Measurements from ENCODE around the gene FABP6.

DNA sequence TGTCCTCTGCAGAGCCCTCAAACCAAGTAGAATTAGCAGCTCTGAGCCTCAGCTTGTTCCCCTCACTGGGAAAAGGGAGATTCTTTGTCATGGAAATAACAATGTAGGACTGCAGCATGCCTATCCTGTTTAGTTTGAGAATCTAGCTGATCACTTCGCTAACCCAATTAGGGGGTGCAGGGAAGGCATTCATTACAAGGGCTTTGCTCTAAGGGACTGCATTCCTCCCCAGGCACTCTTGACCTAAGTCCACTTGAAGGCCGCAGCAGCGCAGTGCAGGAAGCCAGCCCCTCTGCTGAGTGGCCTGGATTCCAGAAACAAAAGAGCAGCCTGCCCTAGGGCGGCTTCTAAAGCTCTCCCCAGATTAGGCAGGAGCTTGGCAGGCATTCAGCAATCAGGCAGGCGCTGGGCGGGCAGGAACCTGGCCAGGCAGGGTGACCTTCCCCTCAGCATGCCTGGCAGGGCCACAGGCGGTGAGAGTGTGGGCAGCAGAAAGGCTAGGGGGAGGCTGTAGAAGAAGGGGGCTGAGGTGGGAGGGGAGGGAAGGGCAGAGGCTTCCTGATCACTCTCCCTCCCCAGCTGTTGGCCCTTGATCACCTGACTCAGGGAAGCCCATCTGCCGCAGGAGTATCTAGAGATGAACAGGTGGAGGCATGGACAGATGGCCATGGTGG lies 58.2 kb downstream of the FABP6 start:
- TF ChIP-seq, protein P1, sequence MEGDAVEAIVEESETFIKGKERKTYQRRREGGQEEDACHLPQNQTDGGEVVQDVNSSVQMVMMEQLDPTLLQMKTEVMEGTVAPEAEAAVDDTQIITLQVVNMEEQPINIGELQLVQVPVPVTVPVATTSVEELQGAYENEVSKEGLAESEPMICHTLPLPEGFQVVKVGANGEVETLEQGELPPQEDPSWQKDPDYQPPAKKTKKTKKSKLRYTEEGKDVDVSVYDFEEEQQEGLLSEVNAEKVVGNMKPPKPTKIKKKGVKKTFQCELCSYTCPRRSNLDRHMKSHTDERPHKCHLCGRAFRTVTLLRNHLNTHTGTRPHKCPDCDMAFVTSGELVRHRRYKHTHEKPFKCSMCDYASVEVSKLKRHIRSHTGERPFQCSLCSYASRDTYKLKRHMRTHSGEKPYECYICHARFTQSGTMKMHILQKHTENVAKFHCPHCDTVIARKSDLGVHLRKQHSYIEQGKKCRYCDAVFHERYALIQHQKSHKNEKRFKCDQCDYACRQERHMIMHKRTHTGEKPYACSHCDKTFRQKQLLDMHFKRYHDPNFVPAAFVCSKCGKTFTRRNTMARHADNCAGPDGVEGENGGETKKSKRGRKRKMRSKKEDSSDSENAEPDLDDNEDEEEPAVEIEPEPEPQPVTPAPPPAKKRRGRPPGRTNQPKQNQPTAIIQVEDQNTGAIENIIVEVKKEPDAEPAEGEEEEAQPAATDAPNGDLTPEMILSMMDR (conservative IDR thresholded peaks at IDR 0.05; ENCODE audit: low read depth, low read length) = no peak
- TF ChIP-seq EZH2phosphoT487 (IDR thresholded peaks at IDR 0.05; ENCODE audit: borderline replicate concordance, low read length) = no peak
- TF ChIP-seq EZH2 (IDR thresholded peaks at IDR 0.05; ENCODE audit: low read length, unreplicated experiment) = no peak

All from PC-3 (cell line).